HepG2 (cell line): ENCODE data around the gene ACTN3. TPM values are rescaled to one million over a fixed set of nuclear protein-coding genes. Genes with fewer than 3 reads are reported as not detected.

Source experiments
- ATF5 ChIP-seq: sonication (generic); formaldehyde crosslinking; IDR thresholded peaks from 2 replicates; pipeline ENCODE4 v1.4.0; 2020; ENCODE audit warnings: mild to moderate bottlenecking, low read depth, missing genetic modification reagents
- CREM ChIP-seq, 2 experiments: sonication (generic) in 1 of 2; formaldehyde crosslinking in 1 of 2; IDR thresholded peaks; 2 replicates each; pipeline versions ENCODE4 v1.4.0 to v1.6.1; 2016 to 2020; ENCODE audit warnings: antibody characterized with exemption in 1 of 2, mild to moderate bottlenecking in 1 of 2, missing genetic modification reagents in 1 of 2
- FOSL1 ChIP-seq: sonication (generic); formaldehyde crosslinking; IDR thresholded peaks from 2 replicates; pipeline ENCODE4 v1.9.0; 2021; ENCODE audit warnings: missing genetic modification reagents, borderline replicate concordance
- GATAD2A ChIP-seq: IDR thresholded peaks from 2 replicates; pipeline ENCODE4 v1.6.1; 2016
- NCOA1 ChIP-seq: sonication (generic); formaldehyde crosslinking; IDR thresholded peaks from 2 replicates; pipeline ENCODE4 v1.9.0; 2021; ENCODE audit warnings: missing genetic modification reagents
- NFE2 ChIP-seq: sonication (generic); formaldehyde crosslinking; IDR thresholded peaks from 2 replicates; pipeline ENCODE4 v1.4.0; 2020; ENCODE audit warnings: missing genetic modification reagents
- NFYB ChIP-seq: sonication (generic); formaldehyde crosslinking; IDR thresholded peaks from 2 replicates; pipeline ENCODE4 v1.4.0; 2020; ENCODE audit warnings: missing genetic modification reagents
- NFYC ChIP-seq: IDR thresholded peaks from 2 replicates; pipeline ENCODE4 v1.6.1; 2016; ENCODE audit warnings: missing genetic modification reagents, missing compliant biosample characterization
- POGZ ChIP-seq: sonication (generic); formaldehyde crosslinking; IDR thresholded peaks from 2 replicates; pipeline ENCODE4 v1.4.0; 2020; ENCODE audit warnings: mild to moderate bottlenecking, missing genetic modification reagents
- POLR2AphosphoS2 ChIP-seq: IDR thresholded peaks from 2 replicates; pipeline ENCODE4 v1.6.1; 2011; ENCODE audit warnings: low read depth, low read length, improper control_type of control experiment
- RBFOX2 ChIP-seq: fragments of 200-400 bp; formaldehyde crosslinking; IDR thresholded peaks from 2 replicates; pipeline ENCODE4 v1.6.1; 2017; ENCODE audit warnings: low read depth, mild to moderate bottlenecking, low read length
- SATB2 ChIP-seq: sonication (generic); formaldehyde crosslinking; IDR thresholded peaks from 2 replicates; pipeline ENCODE4 v1.5.0; 2020; ENCODE audit warnings: missing genetic modification reagents
- SNAPC2 ChIP-seq: sonication (generic); formaldehyde crosslinking; IDR thresholded peaks from 2 replicates; pipeline ENCODE4 v1.8.1; 2022; ENCODE audit warnings: mild to moderate bottlenecking, missing genetic modification reagents
- SOX6 ChIP-seq, 2 experiments: fragments of 450-650 bp in 1 of 2; sonication (generic) in 1 of 2; formaldehyde crosslinking in 1 of 2; IDR thresholded peaks; 2 replicates each; pipeline versions ENCODE4 v1.4.0 to v1.6.1; 2017 to 2020; ENCODE audit warnings: antibody characterized with exemption in 1 of 2, mild to moderate bottlenecking in 1 of 2, missing genetic modification reagents in 1 of 2
- SUZ12 ChIP-seq: fragments of 150-350 bp; IDR thresholded peaks from 2 replicates; pipeline ENCODE4 v1.6.1; 2014; ENCODE audit warnings: low read depth, low read length
- ZEB1 ChIP-seq: IDR thresholded peaks from 2 replicates; pipeline ENCODE4 v1.6.1; 2012; ENCODE audit warnings: mild to moderate bottlenecking, low read depth, inconsistent platforms; ENCODE audit not compliant: insufficient replicate concordance
- ZNF12 ChIP-seq: sonication (generic); formaldehyde crosslinking; IDR thresholded peaks from 2 replicates; pipeline ENCODE4 v1.5.0; 2020; ENCODE audit warnings: missing genetic modification reagents
- ZNF280D ChIP-seq: sonication (generic); formaldehyde crosslinking; IDR thresholded peaks from 2 replicates; pipeline ENCODE4 v1.5.1; 2020; ENCODE audit warnings: mild to moderate bottlenecking, missing genetic modification reagents
- ZNF503 ChIP-seq: sonication (generic); formaldehyde crosslinking; IDR thresholded peaks from 2 replicates; pipeline ENCODE4 v1.4.0; 2020; ENCODE audit warnings: missing genetic modification reagents
- ZNF746 ChIP-seq: sonication (generic); formaldehyde crosslinking; IDR thresholded peaks from 2 replicates; pipeline ENCODE4 v1.8.0; 2022; ENCODE audit warnings: mild to moderate bottlenecking, missing genetic modification reagents
- polyA plus RNA-seq, 8 experiments: library from polyadenylated mRNA; depleted of rRNA in 3 of 8; stranded (reverse) in 7 of 8; unstranded in 1 of 8; fragments of >200 nt; fragmentation: Illumina TruSeq in 4 of 8; extraction: Trizol in 4 of 8; gene quantifications; 2 replicates each; pipeline versions ENCODE4 v1.2.1 to v1.2.3, GENCODE V29; 2011 to 2016; ENCODE audit warnings: low read depth in 4 of 8, missing spikeins in 1 of 8, mixed read lengths in 1 of 8; ENCODE audit not compliant: insufficient read depth in 1 of 8
- total RNA-seq, 5 experiments: library from RNA; depleted of rRNA; stranded (reverse); fragments of >200 nt; fragmentation: Illumina TruSeq; extraction: Trizol; gene quantifications; 2 replicates each; pipeline ENCODE4 v1.2.3, GENCODE V29; 2016; ENCODE audit warnings: low read depth in 1 of 5
- TF ChIP-seq, protein P1 (sequence below): sonication (generic); formaldehyde crosslinking; IDR thresholded peaks from 2 replicates; pipeline ENCODE4 v1.5.1; 2020; ENCODE audit warnings: mild to moderate bottlenecking, missing genetic modification reagents, moderate library complexity

Gene ACTN3
- total and polyA plus RNA-seq, 2 of the 13 experiments (the other 11 are each of a cell fraction or from before 2014, with no cell fraction given), result 0.04 to 0.09 TPM

DNA sequence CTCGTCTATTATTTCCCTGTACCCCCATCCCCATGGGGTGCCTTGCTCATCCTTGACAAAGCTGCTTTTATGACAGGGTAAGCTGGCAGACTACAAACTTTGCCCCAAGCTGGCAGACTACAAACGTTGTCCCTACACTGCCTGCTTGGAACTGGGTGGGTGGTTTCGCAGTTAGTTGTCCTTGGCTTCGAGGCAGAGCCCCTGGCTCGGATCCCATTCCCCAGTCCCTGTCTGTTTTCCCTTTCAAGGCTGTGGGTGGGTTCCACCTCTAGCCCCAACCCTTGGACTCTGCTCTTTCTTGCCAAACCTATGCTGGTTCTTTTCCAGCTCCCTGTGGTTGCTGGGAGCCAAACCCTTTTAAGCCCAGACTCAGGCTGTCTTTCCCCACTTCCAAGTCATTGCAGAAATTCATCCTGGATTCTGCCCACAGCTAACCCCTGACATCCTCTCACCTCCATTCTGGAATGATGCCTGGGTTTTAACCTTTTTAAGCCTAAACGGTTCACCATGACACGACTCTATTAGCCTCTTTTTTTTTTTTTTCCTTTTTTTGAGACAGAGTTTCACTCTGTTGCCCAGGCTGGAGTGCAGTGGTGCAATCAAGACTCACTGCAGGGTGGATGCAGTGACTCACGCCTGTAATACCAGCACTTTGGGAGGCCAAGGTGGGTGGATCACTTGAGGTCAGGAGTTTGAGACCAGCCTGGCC, 60.6 kb downstream of the ACTN3 start (continued):
- TF ChIP-seq ATF5 (CRISPR knock-in tag), result no peak
- TF ChIP-seq ZNF503 (CRISPR knock-in tag), result no peak
- TF ChIP-seq ZNF746, result no peak
- TF ChIP-seq, protein P1, sequence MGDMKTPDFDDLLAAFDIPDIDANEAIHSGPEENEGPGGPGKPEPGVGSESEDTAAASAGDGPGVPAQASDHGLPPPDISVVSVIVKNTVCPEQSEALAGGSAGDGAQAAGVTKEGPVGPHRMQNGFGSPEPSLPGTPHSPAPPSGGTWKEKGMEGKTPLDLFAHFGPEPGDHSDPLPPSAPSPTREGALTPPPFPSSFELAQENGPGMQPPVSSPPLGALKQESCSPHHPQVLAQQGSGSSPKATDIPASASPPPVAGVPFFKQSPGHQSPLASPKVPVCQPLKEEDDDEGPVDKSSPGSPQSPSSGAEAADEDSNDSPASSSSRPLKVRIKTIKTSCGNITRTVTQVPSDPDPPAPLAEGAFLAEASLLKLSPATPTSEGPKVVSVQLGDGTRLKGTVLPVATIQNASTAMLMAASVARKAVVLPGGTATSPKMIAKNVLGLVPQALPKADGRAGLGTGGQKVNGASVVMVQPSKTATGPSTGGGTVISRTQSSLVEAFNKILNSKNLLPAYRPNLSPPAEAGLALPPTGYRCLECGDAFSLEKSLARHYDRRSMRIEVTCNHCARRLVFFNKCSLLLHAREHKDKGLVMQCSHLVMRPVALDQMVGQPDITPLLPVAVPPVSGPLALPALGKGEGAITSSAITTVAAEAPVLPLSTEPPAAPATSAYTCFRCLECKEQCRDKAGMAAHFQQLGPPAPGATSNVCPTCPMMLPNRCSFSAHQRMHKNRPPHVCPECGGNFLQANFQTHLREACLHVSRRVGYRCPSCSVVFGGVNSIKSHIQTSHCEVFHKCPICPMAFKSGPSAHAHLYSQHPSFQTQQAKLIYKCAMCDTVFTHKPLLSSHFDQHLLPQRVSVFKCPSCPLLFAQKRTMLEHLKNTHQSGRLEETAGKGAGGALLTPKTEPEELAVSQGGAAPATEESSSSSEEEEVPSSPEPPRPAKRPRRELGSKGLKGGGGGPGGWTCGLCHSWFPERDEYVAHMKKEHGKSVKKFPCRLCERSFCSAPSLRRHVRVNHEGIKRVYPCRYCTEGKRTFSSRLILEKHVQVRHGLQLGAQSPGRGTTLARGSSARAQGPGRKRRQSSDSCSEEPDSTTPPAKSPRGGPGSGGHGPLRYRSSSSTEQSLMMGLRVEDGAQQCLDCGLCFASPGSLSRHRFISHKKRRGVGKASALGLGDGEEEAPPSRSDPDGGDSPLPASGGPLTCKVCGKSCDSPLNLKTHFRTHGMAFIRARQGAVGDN (CRISPR knock-in tag), result peak; percentile 47
- TF ChIP-seq FOSL1, result no peak
- no peak for TF ChIP-seq POLR2AphosphoS2
- no peak for TF ChIP-seq NFYC (CRISPR knock-in tag)
- no peak for TF ChIP-seq RBFOX2
- no peak for TF ChIP-seq SUZ12
- TF ChIP-seq NFYB (CRISPR knock-in tag), result no peak
- TF ChIP-seq CREM (IDR thresholded peaks at IDR 0.05), result 0 out of 2 replicates have a peak, but pooled peaks have one; percentile 22
- TF ChIP-seq CREM (CRISPR knock-in tag; IDR thresholded peaks at IDR 0.05), result no peak
- TF ChIP-seq POGZ (CRISPR knock-in tag), result 0 out of 2 replicates have a peak, but pooled peaks have one; percentile 26
- peak; percentile 74 for TF ChIP-seq GATAD2A (CRISPR knock-in tag)
- no peak for TF ChIP-seq SNAPC2 (CRISPR knock-in tag)
- no peak for TF ChIP-seq ZNF280D (CRISPR knock-in tag)
- no peak for TF ChIP-seq SOX6 (IDR thresholded peaks at IDR 0.05)
- peak; percentile 40 for TF ChIP-seq SOX6 (CRISPR knock-in tag; IDR thresholded peaks at IDR 0.05)
- no peak for TF ChIP-seq NFE2
- no peak for TF ChIP-seq ZNF12 (CRISPR knock-in tag)
- no peak for TF ChIP-seq ZEB1
- TF ChIP-seq NCOA1 (CRISPR knock-in tag), result no peak
- TF ChIP-seq SATB2, result no peak
